Natural killer cell (primary cell): ENCODE measurements around the gene EVI5. TPM values are rescaled to one million over a fixed set of nuclear protein-coding genes. Genes with fewer than 3 reads are reported as not detected.
"Not testable (repeated sequence)": the region's sequence is repeated elsewhere in the genome, so short reads cannot be mapped to it uniquely, and the experiment has no call there.

Experiments used
- ATAC-seq, 3 donors: fragments of 150-1000 bp in 2 of 3; fragments of 200-7000 bp in 1 of 3; cut with Tn5 transposase; 1 replicate in 1 of 3; 2 replicates in 2 of 3; pipeline ENCODE4 v1.10.0; 2021; ENCODE audit warnings: mild to moderate bottlenecking in 2 of 3, moderate library complexity in 2 of 3
- DNase-seq, 2 donors: peaks; one replicate each; pipeline versions ENCODE4 v3.0.0 to v3.0.0-alpha.2; 2013 to 2021; ENCODE audit warnings: mixed read lengths in 1 of 2
- H3K27ac ChIP-seq: one replicate; pipeline ENCODE4 v1.5.1; 2013; ENCODE audit warnings: mild to moderate bottlenecking, low read length
- H3K27me3 ChIP-seq: one replicate; pipeline ENCODE4 v1.6.1; 2013; ENCODE audit warnings: low read length; ENCODE audit not compliant: control insufficient read depth, insufficient read depth
- H3K36me3 ChIP-seq: one replicate; pipeline ENCODE4 v1.6.1; 2013; ENCODE audit warnings: low read length; ENCODE audit not compliant: control insufficient read depth, insufficient read depth
- H3K4me1 ChIP-seq: one replicate; pipeline ENCODE4 v1.6.1; 2013; ENCODE audit warnings: low read length; ENCODE audit not compliant: control insufficient read depth, insufficient read depth
- H3K4me3 ChIP-seq: one replicate; pipeline ENCODE4 v1.5.1; 2013; ENCODE audit warnings: low read length
- H3K9me3 ChIP-seq: one replicate; pipeline ENCODE4 v1.6.1; 2013; ENCODE audit warnings: low read length; ENCODE audit not compliant: control insufficient read depth, insufficient read depth
- H3K27ac Mint-ChIP-seq, 2 donors: one replicate each; pipeline ENCODE4 v1.8.0; 2022; ENCODE audit warnings: mild to moderate bottlenecking in 2 of 2, mixed read lengths in 2 of 2, moderate library complexity in 1 of 2
- H3K27me3 Mint-ChIP-seq, 2 donors: one replicate each; pipeline ENCODE4 v1.8.0; 2022; ENCODE audit warnings: low read depth in 2 of 2, mixed read lengths in 2 of 2
- H3K36me3 Mint-ChIP-seq: one replicate; pipeline ENCODE4 v1.8.0; 2022; ENCODE audit warnings: mixed read lengths
- H3K4me1 Mint-ChIP-seq, 2 donors: one replicate each; pipeline ENCODE4 v1.8.0; 2022; ENCODE audit warnings: mixed read lengths in 2 of 2
- H3K4me3 Mint-ChIP-seq: one replicate; pipeline ENCODE4 v1.8.0; 2022; ENCODE audit warnings: mild to moderate bottlenecking, moderate library complexity, mixed read lengths
- H3K9me3 Mint-ChIP-seq, 2 donors: one replicate each; pipeline ENCODE4 v1.8.0; 2022; ENCODE audit warnings: mixed read lengths in 2 of 2
- WGBS: methylation state at CpG from one replicate; pipeline ENCODE4 v1.1.7; 2013; ENCODE audit warnings: missing lambda C conversion rate; ENCODE audit not compliant: insufficient coverage; 5-methylcytosine and 5-hydroxymethylcytosine counted together
- intact Hi-C: fragments of 100-400 bp; cut with micrococcal nuclease; formaldehyde crosslinking; loops from one replicate; pipeline ENCODE4 v1.14.2; 2022
- total RNA-seq, 4 donors: library from RNA; stranded (reverse); fragments of 120-200 nt in 1 of 4; gene quantifications; one replicate each; pipeline versions ENCODE4 v1.2.3 to v1.2.4, GENCODE V29; 2013 to 2022
- TF ChIP-seq, protein P1 (sequence below): fragments of 200-600 bp; IDR thresholded peaks from one replicate; pipeline ENCODE4 v1.8.0; 2022; ENCODE audit warnings: antibody characterized with exemption

Gene EVI5
- total RNA-seq, 3 donors from 2014 or later (not counting 1 experiment from before 2014, with no cell fraction given): 3.9 to 6.0 (median 5.5) TPM

DNA sequence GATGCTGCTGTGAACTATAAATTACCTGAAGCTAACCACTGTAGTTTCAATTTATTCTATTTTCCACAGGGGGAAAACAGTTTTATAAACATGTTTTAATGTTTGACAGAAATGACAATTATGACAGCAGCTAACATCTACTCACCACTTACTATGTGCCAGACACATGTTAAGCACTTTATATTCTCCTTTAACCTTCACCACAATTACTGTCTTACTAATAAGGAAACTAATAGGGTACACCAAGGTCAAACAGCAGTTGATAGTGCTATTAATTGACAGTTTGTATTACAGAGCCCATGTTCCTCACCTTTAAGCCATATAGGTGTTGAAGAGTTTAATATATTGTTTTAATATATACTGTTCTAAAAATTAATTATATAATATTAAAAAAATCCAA lies 146.4 kb downstream of the EVI5 start:
- DNase-seq (no peak), ATAC-seq (no peak)
- H3K27me3 ChIP-seq: peaks cover 2% of the 10 kb centered on the region
- Mint-ChIP-seq H3K36me3 (no peaks in the 10 kb centered on the region), H3K9me3 (no peaks in the 10 kb centered on the region), H3K27me3 (peaks cover 15% of the 10 kb centered on the region in 2 donors), H3K27ac (no peak overlapping the region), H3K4me3 (no peak overlapping the region), H3K4me1 (no peaks in the 10 kb centered on the region)
- no peak overlapping the region for H3K27ac ChIP-seq
- intact Hi-C loops: no loop called here
- H3K36me3 ChIP-seq: no peaks in the 10 kb centered on the region
- TF ChIP-seq, protein P1, sequence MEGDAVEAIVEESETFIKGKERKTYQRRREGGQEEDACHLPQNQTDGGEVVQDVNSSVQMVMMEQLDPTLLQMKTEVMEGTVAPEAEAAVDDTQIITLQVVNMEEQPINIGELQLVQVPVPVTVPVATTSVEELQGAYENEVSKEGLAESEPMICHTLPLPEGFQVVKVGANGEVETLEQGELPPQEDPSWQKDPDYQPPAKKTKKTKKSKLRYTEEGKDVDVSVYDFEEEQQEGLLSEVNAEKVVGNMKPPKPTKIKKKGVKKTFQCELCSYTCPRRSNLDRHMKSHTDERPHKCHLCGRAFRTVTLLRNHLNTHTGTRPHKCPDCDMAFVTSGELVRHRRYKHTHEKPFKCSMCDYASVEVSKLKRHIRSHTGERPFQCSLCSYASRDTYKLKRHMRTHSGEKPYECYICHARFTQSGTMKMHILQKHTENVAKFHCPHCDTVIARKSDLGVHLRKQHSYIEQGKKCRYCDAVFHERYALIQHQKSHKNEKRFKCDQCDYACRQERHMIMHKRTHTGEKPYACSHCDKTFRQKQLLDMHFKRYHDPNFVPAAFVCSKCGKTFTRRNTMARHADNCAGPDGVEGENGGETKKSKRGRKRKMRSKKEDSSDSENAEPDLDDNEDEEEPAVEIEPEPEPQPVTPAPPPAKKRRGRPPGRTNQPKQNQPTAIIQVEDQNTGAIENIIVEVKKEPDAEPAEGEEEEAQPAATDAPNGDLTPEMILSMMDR: no peak
- H3K9me3 ChIP-seq: no peaks in the 10 kb centered on the region
- H3K4me3 ChIP-seq: no peak overlapping the region
- H3K4me1 ChIP-seq: no peaks in the 10 kb centered on the region

DNA sequence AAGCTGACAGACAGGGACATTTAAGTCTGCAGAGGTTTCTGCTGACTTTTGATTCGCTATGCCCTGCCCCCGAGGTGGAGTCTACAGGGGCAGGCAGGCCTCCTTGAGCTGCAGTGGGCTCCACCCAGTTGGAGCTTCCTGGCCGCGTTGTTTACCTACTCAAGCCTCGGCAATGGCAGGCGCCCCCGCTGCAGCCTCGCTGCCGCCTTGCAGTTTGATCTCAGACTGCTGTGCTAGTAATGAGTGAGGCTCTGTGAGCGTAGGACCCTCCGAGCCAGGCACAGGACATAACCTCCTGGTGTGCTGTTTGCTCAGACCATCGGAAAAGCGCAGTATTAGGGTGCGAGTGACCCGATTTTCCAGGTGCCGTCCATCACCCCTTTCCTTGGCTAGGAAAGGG lies 149.7 kb downstream of the EVI5 start:
- H3K27me3 ChIP-seq, H3K36me3 ChIP-seq, H3K27ac Mint-ChIP-seq, H3K9me3 Mint-ChIP-seq, intact Hi-C loops, H3K9me3 ChIP-seq, ATAC-seq, H3K36me3 Mint-ChIP-seq, DNase-seq, H3K27ac ChIP-seq, H3K4me1 ChIP-seq, H3K4me3 ChIP-seq, H3K4me3 Mint-ChIP-seq, H3K4me1 Mint-ChIP-seq: not testable (repeated sequence)
- 96% methylated on average over 16 of the region's 16 CpGs for WGBS
- H3K27me3 Mint-ChIP-seq: peaks cover 18 to 20% of the 10 kb centered on the region in 2 donors

DNA sequence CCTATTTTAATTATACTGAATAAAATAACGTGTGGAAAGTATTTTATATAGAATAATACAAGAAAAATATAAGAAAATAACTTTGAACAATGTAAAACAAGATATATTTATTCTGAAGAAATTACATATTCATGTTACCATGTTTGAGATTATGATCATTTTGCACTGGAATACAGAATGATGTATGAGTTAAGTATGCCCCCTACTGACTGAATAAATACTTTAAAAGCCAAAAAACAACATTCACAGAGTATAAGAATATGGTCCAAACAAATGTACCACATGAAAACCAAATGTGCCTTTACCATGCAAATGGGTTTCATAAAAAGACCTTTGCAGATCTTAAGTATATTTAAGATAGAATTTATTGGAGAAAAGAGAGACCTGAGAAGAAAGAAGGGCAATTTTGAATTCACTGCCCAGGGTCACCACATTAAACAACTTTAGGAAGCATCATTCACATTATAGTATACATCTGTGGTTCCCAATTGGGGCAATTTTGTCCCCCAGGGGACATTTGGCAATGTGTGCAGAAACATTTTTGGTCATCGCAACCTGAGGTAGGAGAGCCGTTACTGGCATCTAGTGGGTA lies 161.6 kb downstream of the EVI5 start:
- Mint-ChIP-seq H3K27ac (no peak overlapping the region), H3K27me3 (peaks cover 0 to 3% of the 10 kb centered on the region in 2 donors), H3K4me1 (no peaks in the 10 kb centered on the region), H3K9me3 (no peaks in the 10 kb centered on the region), H3K36me3 (no peaks in the 10 kb centered on the region), H3K4me3 (no peak overlapping the region)
- TF ChIP-seq, protein P1: peak; percentile 74
- Histone ChIP-seq H3K36me3 (no peaks in the 10 kb centered on the region), H3K27ac (no peak overlapping the region), H3K4me1 (no peaks in the 10 kb centered on the region), H3K27me3 (no peaks in the 10 kb centered on the region), H3K9me3 (no peaks in the 10 kb centered on the region), H3K4me3 (no peak overlapping the region)
- WGBS: 98% methylated on average over 2 of the region's 3 CpGs
- DNase-seq: peak in 1 of 2 donors; percentile 61
- ATAC-seq: peak in 2 of 3 donors; percentile 38 to 53
- intact Hi-C loops: loop anchor here (1.0 to 10.0 kb wide), 4 partner anchors 313 to 1338 kb away; no protein-coding TSS in a partner anchor

DNA sequence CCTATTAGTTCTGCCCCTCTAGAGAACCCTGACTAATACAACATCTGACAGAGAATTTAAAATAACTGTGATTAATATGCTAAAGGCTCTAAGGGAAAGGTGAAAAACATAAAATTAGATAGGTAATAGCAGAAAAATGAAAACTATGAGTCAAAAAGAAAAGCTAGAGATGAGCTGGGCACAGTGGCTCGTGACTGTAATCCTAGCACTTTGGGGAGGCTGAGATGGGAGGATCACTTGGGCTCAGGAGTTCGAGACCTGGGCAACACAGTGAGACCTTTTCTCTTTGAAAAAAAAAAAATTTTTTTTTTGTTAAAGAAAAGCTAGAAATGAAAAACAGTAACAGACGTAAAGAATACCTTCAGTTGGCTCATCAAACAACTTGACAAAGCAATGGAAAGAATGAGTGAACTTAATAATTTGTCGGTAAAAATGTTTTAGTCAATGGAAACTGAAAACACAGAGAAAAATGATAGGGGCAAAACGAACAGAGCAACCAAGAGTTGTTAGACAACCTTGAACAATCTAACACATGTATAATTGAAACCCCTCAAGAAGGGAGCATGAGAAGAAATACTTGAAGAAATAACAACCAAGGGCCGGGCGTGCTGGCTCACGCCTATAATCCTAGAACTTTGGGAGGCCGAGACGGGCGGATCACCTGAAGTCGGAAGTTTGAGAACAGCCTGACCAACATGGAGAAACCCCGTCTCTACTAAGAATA lies 165.3 kb downstream of the EVI5 start:
- Mint-ChIP-seq H3K4me1 (no peaks in the 10 kb centered on the region), H3K36me3 (no peaks in the 10 kb centered on the region), H3K9me3 (no peaks in the 10 kb centered on the region), H3K4me3 (no peak overlapping the region), H3K27me3 (no peaks in the 10 kb centered on the region), H3K27ac (no peak overlapping the region)
- Histone ChIP-seq H3K36me3 (no peaks in the 10 kb centered on the region), H3K4me1 (no peaks in the 10 kb centered on the region), H3K4me3 (no peak overlapping the region), H3K27me3 (no peaks in the 10 kb centered on the region), H3K9me3 (no peaks in the 10 kb centered on the region), H3K27ac (no peak overlapping the region)
- DNase-seq: no peak
- WGBS: 92% methylated on average over 11 of the region's 13 CpGs
- intact Hi-C loops: loop anchor here (10.0 kb wide), 1 partner anchor 1335 kb away; no protein-coding TSS in a partner anchor
- TF ChIP-seq, protein P1: no peak
- no peak for ATAC-seq
